Left lung (tissue), 10 donors: Measurements from ENCODE around the gene FUT2. TPM values are rescaled to one million over a fixed set of nuclear protein-coding genes. Genes with fewer than 3 reads are reported as not detected.
A peak's percentile ranks its signal among the peaks of the same experiment; 100 is the strongest.
"Not testable (repeated sequence)": the region's sequence is repeated elsewhere in the genome, so short reads cannot be mapped to it uniquely, and the experiment has no call there.

Experiments
- ATAC-seq: fragments of 200-7000 bp; cut with Tn5 transposase; one replicate; pipeline ENCODE4 v1.9.1; 2020; ENCODE audit warnings: moderate library complexity
- DNase-seq, 4 donors: peaks; one replicate each; pipeline ENCODE4 v3.0.0-alpha.2; 2013 to 2020
- H3K27ac ChIP-seq, 2 donors: fragments of 200-600 bp; sonication (generic) in 1 of 2; one replicate each; pipeline versions ENCODE4 v1.5.0 to v1.8.0; 2020 to 2021
- H3K27me3 ChIP-seq, 2 donors: fragments of 200-600 bp; sonication (generic) in 1 of 2; one replicate each; pipeline versions ENCODE4 v1.5.0 to v1.8.0; 2020 to 2021
- H3K36me3 ChIP-seq, 2 donors: fragments of 200-600 bp; sonication (generic) in 1 of 2; one replicate each; pipeline versions ENCODE4 v1.5.0 to v1.8.0; 2020 to 2021
- H3K4me1 ChIP-seq, 2 donors: fragments of 200-600 bp; one replicate each; pipeline ENCODE4 v1.8.0; 2021
- H3K4me3 ChIP-seq, 2 donors: fragments of 200-600 bp; sonication (generic) in 1 of 2; one replicate each; pipeline versions ENCODE4 v1.5.0 to v1.8.0; 2020 to 2021; ENCODE audit warnings: mild to moderate bottlenecking in 1 of 2
- H3K9me3 ChIP-seq, 2 donors: fragments of 200-600 bp; sonication (generic) in 1 of 2; one replicate each; pipeline versions ENCODE4 v1.5.0 to v1.8.0; 2020 to 2021
- intact Hi-C, 2 donors: fragments of 100-400 bp; cut with DNase I; formaldehyde crosslinking; loops; one replicate each; pipeline versions ENCODE4 v1.11.2 to v1.14.2; 2022
- polyA plus RNA-seq, 6 donors: library from polyadenylated mRNA; unstranded; fragments of 120-200 nt; gene quantifications; one replicate each; pipeline ENCODE4 v1.2.1, GENCODE V29; 2013; ENCODE audit not compliant: insufficient read length in 6 of 6
- total RNA-seq, 2 donors: library from RNA; stranded (reverse); fragmentation: NEBNext Ultra II Directional; extraction: Animal tissue kit (Norgen Biotek cat#: 25700); gene quantifications; one replicate each; pipeline ENCODE4 v1.2.1, GENCODE V29; 2021
- TF ChIP-seq, protein P1 (sequence below), 2 donors: fragments of 200-600 bp; sonication (generic) in 1 of 2; IDR thresholded peaks; one replicate each; pipeline versions ENCODE4 v1.5.0 to v1.8.0; 2021; ENCODE audit warnings: antibody characterized with exemption in 2 of 2
- donor health status: DM: no; HTN: yes; CAD: no.
- donor health status: DM: no; HTN: no; CAD: no.

The FUT2 gene
- total and polyA plus RNA-seq, 8 donors = 1.1 to 3.7 (median 2.7) TPM

GRCh38 chr19:48713864-48714755 is 18.3 kb downstream of the FUT2 start:
- ATAC-seq (peak; percentile 93), DNase-seq (peak; percentile 98 to 100 (median 98))
- TF ChIP-seq, protein P1, sequence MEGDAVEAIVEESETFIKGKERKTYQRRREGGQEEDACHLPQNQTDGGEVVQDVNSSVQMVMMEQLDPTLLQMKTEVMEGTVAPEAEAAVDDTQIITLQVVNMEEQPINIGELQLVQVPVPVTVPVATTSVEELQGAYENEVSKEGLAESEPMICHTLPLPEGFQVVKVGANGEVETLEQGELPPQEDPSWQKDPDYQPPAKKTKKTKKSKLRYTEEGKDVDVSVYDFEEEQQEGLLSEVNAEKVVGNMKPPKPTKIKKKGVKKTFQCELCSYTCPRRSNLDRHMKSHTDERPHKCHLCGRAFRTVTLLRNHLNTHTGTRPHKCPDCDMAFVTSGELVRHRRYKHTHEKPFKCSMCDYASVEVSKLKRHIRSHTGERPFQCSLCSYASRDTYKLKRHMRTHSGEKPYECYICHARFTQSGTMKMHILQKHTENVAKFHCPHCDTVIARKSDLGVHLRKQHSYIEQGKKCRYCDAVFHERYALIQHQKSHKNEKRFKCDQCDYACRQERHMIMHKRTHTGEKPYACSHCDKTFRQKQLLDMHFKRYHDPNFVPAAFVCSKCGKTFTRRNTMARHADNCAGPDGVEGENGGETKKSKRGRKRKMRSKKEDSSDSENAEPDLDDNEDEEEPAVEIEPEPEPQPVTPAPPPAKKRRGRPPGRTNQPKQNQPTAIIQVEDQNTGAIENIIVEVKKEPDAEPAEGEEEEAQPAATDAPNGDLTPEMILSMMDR (IDR thresholded peaks at IDR 0.05) = no peak
- Histone ChIP-seq H3K9me3 (peaks cover 0 to 5% of the 10 kb centered on the region in 2 donors), H3K4me1 (peaks cover 11 to 36% of the 10 kb centered on the region in 2 donors), H3K27ac (peak overlapping the region; percentile 78 to 79), H3K4me3 (peak overlapping the region; percentile 68 to 71), H3K36me3 (no peaks in the 10 kb centered on the region), H3K27me3 (no peaks in the 10 kb centered on the region)
- intact Hi-C loops = no loop called here

- Histone ChIP-seq H3K9me3 (peaks cover 0 to 5% of the 10 kb centered on the region in 2 donors), H3K27ac (peak overlapping the region; percentile 78 to 79), H3K4me1 (peaks cover 11 to 36% of the 10 kb centered on the region in 2 donors), H3K27me3 (no peaks in the 10 kb centered on the region), H3K36me3 (no peaks in the 10 kb centered on the region), H3K4me3 (peak overlapping the region; percentile 37 to 68)
- TF ChIP-seq, protein P1 (IDR thresholded peaks at IDR 0.05) = no peak
- no peak for ATAC-seq
- no peak for DNase-seq
- intact Hi-C loops = no loop called here
These were observed 19.2 kb downstream of the FUT2 start for GRCh38 chr19:48714759-48715675.

DNA sequence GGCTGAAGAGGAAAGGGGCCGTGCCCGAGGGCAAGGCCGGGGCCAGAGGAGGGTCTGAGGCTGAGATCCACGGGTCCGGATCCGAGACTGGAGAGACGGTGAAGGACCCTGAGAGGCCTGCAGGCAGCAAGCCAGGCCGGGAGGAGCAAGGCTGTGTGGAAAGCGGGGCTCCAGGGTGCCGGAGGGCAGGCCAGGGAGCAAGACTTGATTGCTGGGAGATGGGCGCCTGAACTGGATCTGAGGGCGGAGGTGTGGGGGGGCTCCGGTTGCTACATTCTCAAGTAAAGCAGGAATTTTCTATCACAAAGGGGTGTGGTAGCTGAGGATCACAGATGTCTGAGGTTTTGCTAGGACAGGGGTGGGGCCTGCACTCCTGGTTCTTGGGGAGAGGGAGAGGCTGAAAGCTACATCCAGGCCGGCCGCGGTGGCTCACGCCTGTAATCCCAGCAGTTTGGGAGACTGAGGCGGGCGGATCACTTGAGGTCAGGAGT is 20.0 kb downstream of the FUT2 start:
- Histone ChIP-seq H3K27ac (peak overlapping the region in 1 of 2 donors; percentile 3), H3K9me3 (peaks cover 0 to 5% of the 10 kb centered on the region in 2 donors), H3K4me1 (peaks cover 11 to 37% of the 10 kb centered on the region in 2 donors), H3K36me3 (no peaks in the 10 kb centered on the region), H3K4me3 (peak overlapping the region in 1 of 2 donors; percentile 68), H3K27me3 (no peaks in the 10 kb centered on the region)
- intact Hi-C loops = no loop called here
- ATAC-seq = no peak
- DNase-seq = no peak
- TF ChIP-seq, protein P1 (IDR thresholded peaks at IDR 0.05) = no peak

GRCh38 chr19:48716562-48717291 is 21.0 kb downstream of the FUT2 start:
- peak in 2 of 4 donors; percentile 54 to 81 for DNase-seq
- Histone ChIP-seq H3K27me3 (no peaks in the 10 kb centered on the region), H3K9me3 (no peaks in the 10 kb centered on the region), H3K36me3 (no peaks in the 10 kb centered on the region), H3K4me3 (peak overlapping the region in 1 of 2 donors; percentile 7), H3K27ac (peak overlapping the region in 1 of 2 donors; percentile 44), H3K4me1 (peaks cover 11 to 47% of the 10 kb centered on the region in 2 donors)
- TF ChIP-seq, protein P1 (IDR thresholded peaks at IDR 0.05) = no peak
- intact Hi-C loops = no loop called here
- no peak for ATAC-seq

DNA sequence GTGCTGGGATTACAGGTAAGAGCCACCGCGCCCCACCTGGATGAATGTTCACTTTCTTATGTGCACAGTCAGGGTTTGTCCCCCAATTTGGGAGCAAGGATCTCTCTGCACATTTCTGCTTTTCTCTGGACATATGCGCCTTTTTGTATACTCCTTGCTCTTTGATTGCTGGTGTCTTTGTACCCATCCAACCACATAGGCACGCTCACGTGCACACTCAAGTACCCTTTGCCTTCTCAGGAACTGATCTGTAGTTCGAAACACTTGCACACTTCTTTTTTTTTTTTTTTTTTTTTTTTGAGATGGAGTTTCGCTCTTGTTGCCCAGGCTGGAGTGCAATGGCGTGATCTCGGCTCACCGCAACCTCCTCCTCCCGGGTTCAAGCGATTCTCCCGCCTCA is 22.3 kb downstream of the FUT2 start:
- H3K27me3 ChIP-seq, ATAC-seq, DNase-seq, H3K4me3 ChIP-seq, H3K27ac ChIP-seq, H3K9me3 ChIP-seq, H3K36me3 ChIP-seq, intact Hi-C loops: not testable (repeated sequence)
- peaks cover 8 to 47% of the 10 kb centered on the region in 2 donors for H3K4me1 ChIP-seq
